ENCODE results near the gene RPS6KA2. TPM values are rescaled to one million over a fixed set of nuclear protein-coding genes. Genes with fewer than 3 reads are reported as not detected.

RPS6KA2 gene
- total RNA-seq, 2 donors from 2014 or later: 59.5 to 75.4 TPM

DNA sequence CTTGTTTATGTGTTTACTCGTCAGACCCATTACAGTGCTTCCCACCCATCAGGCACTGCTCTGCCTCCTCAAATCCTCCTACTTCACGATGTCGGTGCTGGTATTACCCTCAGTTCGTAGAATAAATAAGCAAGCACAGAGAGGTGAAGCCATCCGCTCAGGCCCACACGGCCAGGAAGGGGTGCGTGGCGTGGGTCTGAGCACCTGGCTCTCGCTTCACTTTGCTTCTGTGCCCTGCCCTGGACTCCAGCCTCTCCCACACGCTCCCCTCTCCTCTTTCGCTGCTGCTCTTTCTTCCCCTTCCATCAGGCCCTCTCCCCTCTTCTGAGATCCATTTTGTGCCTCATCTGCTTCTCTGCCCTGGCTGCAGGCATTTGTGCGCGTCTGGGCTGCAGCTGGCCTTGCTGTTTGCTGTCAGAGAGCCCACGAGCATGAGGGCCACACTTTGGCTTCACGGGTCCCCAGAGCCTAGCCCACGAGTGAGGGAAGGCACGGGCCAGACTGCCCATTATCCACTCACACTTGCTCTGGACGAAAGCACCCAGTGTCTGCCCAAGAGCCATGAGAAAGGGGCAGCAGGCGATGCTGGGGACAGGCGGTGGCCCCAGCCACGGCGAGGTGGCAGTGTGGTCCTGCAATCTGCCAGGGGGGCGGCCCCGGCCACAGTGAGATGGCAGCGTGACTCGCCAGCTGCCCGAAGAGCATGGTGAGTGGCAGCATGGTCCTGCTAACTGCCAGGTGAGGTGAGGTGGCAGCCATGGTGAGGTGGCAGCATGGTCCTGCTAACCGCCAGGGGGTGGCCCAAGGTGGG is 148.1 kb downstream of the RPS6KA2 start:
- H3K36me3 ChIP-seq: no peaks in the 10 kb centered on the region
- no peak for DNase-seq (ENCODE audit: low spot score)
- TF ChIP-seq, protein P1, sequence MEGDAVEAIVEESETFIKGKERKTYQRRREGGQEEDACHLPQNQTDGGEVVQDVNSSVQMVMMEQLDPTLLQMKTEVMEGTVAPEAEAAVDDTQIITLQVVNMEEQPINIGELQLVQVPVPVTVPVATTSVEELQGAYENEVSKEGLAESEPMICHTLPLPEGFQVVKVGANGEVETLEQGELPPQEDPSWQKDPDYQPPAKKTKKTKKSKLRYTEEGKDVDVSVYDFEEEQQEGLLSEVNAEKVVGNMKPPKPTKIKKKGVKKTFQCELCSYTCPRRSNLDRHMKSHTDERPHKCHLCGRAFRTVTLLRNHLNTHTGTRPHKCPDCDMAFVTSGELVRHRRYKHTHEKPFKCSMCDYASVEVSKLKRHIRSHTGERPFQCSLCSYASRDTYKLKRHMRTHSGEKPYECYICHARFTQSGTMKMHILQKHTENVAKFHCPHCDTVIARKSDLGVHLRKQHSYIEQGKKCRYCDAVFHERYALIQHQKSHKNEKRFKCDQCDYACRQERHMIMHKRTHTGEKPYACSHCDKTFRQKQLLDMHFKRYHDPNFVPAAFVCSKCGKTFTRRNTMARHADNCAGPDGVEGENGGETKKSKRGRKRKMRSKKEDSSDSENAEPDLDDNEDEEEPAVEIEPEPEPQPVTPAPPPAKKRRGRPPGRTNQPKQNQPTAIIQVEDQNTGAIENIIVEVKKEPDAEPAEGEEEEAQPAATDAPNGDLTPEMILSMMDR (IDR thresholded peaks at IDR 0.05): no peak

DNA sequence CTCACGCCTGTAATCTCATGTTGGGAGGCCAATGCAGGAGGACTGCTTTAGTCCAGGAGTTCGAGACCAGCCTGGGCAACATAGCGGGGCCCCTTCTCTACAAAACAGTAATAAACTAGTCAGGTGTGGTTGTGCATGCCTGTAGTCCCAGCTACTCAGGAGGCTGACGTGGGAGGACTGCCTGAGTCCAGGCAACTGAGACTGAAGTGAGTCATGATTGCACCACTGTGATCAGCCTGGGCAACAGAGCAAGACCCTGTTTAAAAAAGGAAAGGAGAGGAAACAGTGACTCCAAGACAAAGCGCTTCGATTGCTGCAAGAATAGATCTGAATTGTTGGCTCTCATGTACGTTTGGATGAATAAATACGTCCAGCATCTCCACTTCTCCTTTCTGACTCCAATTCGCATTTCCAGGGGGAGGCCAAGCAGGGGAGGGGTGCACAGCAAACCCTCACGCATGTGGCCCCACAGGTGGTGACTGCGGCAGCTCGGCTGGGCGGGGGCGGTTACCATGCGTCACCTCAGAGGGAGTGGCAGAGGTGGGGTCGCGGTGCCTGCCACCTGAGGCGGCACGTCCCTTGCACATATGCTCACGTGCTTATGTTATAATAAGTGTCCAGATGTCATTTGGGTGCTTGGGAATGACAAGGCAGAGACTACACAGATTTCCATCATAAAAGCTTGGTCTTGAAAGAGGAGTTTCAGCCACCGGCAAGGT is 149.2 kb downstream of the RPS6KA2 start:
- Histone ChIP-seq H3K9me3 (no peaks in the 10 kb centered on the region), H3K4me1 (ENCODE audit: control insufficient read depth in 1 of 2, low read depth in 2 of 2) (peaks cover 0 to 8% of the 10 kb centered on the region in 2 donors), H3K27me3 (replicated peaks; ENCODE audit: insufficient read depth) (no peaks in the 10 kb centered on the region), H3K27ac (no peak overlapping the region), H3K4me3 (no peak overlapping the region), H3K36me3 (no peaks in the 10 kb centered on the region)
- TF ChIP-seq, protein P1 (IDR thresholded peaks at IDR 0.05): no peak
- DNase-seq (ENCODE audit: low spot score): no peak
- ATAC-seq (ENCODE audit: insufficient number of reproducible peaks, low FRiP score, low read depth): no peak

More for the DNA sequence above, 148.1 kb downstream of the RPS6KA2 start:
- peaks cover 0 to 8% of the 10 kb centered on the region in 2 donors for H3K4me1 ChIP-seq (ENCODE audit: control insufficient read depth in 1 of 2, low read depth in 2 of 2)
- no peak for ATAC-seq (ENCODE audit: insufficient number of reproducible peaks, low FRiP score, low read depth)
- H3K9me3 ChIP-seq: no peaks in the 10 kb centered on the region
- H3K27ac ChIP-seq: no peak overlapping the region
- H3K27me3 ChIP-seq (replicated peaks; ENCODE audit: insufficient read depth): no peaks in the 10 kb centered on the region
- no peak overlapping the region for H3K4me3 ChIP-seq

DNA sequence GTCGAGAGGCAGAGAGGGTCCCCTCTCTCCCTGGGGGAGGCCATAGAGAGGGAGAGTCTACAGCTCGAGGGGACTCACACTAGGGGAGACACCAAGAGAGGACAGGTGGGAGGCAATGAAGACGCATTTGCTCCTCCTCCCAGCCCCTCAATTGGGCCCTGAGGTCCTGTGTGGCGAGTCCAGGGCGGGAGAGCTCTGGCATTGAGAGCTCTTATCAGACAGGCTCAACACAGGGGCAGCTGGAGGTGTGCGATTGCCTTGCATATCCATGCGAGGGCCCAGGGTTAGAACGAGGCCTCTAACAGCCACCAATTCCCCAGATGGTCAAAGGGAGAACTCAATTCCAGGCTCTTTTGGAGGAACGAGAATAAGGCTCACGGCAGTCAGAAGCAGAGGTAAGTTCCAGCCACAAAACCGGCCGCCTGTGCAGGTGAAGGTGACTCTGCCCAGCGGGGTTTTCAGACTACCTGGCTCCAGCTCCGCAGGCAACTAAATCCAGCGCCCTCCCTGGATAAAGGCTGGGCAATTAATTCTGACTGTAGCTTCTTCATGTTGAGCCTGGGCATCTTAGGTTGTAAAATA is 150.3 kb downstream of the RPS6KA2 start:
- H3K27ac ChIP-seq: no peak overlapping the region
- TF ChIP-seq, protein P1 (IDR thresholded peaks at IDR 0.05): no peak
- H3K36me3 ChIP-seq: no peaks in the 10 kb centered on the region
- DNase-seq (ENCODE audit: low spot score): no peak
- no peaks in the 10 kb centered on the region for H3K4me1 ChIP-seq (ENCODE audit: control insufficient read depth in 1 of 2, low read depth in 2 of 2)
- no peaks in the 10 kb centered on the region for H3K9me3 ChIP-seq
- no peaks in the 10 kb centered on the region for H3K27me3 ChIP-seq (replicated peaks; ENCODE audit: insufficient read depth)
- H3K4me3 ChIP-seq: no peak overlapping the region
- no peak for ATAC-seq (ENCODE audit: insufficient number of reproducible peaks, low FRiP score, low read depth)

DNA sequence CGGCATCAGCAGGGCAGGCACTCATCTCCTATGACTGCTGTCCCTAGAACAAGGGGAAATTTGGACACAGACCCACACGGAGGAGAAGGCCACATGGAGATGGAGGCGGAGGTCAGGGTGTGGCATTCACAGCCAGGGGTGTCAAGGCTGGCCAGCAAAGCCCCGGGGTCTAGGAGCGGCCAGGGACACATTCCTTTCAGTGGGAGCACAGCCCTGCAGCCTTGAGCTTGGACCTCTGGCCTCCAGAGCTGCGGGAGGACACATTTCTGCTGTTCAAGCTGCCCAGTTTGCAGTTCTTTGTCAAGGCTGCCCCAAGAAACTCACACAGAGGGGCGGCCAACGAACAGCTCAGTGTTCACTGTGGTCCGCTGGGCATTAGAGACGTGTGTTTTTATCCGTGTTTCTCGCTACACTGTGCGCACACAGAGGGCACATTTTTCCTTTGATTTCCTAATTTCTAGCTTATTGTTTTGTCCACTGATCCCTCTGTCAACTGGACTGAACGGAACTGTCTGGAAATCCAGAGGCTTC is 150.9 kb downstream of the RPS6KA2 start:
- DNase-seq (ENCODE audit: low spot score): no peak
- Histone ChIP-seq H3K27me3 (replicated peaks; ENCODE audit: insufficient read depth) (no peaks in the 10 kb centered on the region), H3K4me1 (ENCODE audit: control insufficient read depth in 1 of 2, low read depth in 2 of 2) (no peaks in the 10 kb centered on the region), H3K36me3 (no peaks in the 10 kb centered on the region), H3K9me3 (no peaks in the 10 kb centered on the region), H3K27ac (no peak overlapping the region), H3K4me3 (no peak overlapping the region)
- TF ChIP-seq, protein P1 (IDR thresholded peaks at IDR 0.05): no peak
- no peak for ATAC-seq (ENCODE audit: insufficient number of reproducible peaks, low FRiP score, low read depth)
